Loucy (cell line): ENCODE data around the gene DSC3.

Source experiments
- H2AFZ ChIP-seq: fragments of 200-600 bp; sonication (generic); 2 replicates; pipeline ENCODE4 v1.6.0; 2016; ENCODE audit warnings: antibody characterized with exemption, mild to moderate bottlenecking, low read length, moderate library complexity
- H3F3A ChIP-seq: fragments of 200-600 bp; 2 replicates; pipeline ENCODE4 v1.6.0; 2016; ENCODE audit warnings: antibody characterized with exemption, low read depth, mild to moderate bottlenecking
- H3K27me3 ChIP-seq: fragments of 200-600 bp; sonication (generic); 2 replicates; pipeline ENCODE4 v1.6.1; 2014; ENCODE audit warnings: low read length, mild to moderate bottlenecking; ENCODE audit not compliant: insufficient read depth, poor library complexity, severe bottlenecking
- H3K36me3 ChIP-seq: fragments of 200-600 bp; sonication (generic); 2 replicates; pipeline ENCODE4 v1.6.1; 2016; ENCODE audit warnings: low read length; ENCODE audit not compliant: insufficient read depth
- H3K4me1 ChIP-seq: fragments of 200-600 bp; sonication (generic); 2 replicates; pipeline ENCODE4 v1.5.1; 2014; ENCODE audit warnings: low read length, mild to moderate bottlenecking; ENCODE audit not compliant: insufficient read depth, poor library complexity, severe bottlenecking
- H3K4me2 ChIP-seq: fragments of 200-600 bp; sonication (generic); 2 replicates; pipeline ENCODE4 v1.6.0; 2014; ENCODE audit warnings: antibody characterized with exemption, low read length, low read depth, mild to moderate bottlenecking; ENCODE audit not compliant: poor library complexity, severe bottlenecking
- H3K4me3 ChIP-seq: fragments of 200-600 bp; sonication (generic); 2 replicates; pipeline ENCODE4 v1.5.1; 2014; ENCODE audit warnings: low read length, mild to moderate bottlenecking, mixed read lengths; ENCODE audit not compliant: poor library complexity, severe bottlenecking
- H3K79me2 ChIP-seq: fragments of 200-600 bp; sonication (generic); 2 replicates; pipeline ENCODE4 v1.6.1; 2014; ENCODE audit warnings: low read length; ENCODE audit not compliant: insufficient read depth
- H3K9ac ChIP-seq: fragments of 200-600 bp; sonication (generic); 2 replicates; pipeline ENCODE4 v1.6.0; 2014; ENCODE audit warnings: mild to moderate bottlenecking, low read depth, low read length, moderate library complexity; ENCODE audit not compliant: poor library complexity, severe bottlenecking
- H3K9me2 ChIP-seq: fragments of 200-600 bp; sonication (generic); replicated peaks from 2 replicates; pipeline ENCODE4 v1.6.1; 2016; ENCODE audit warnings: low read depth, low read length, mixed read lengths
- H3K9me3 ChIP-seq: fragments of 200-600 bp; sonication (generic); 2 replicates; pipeline ENCODE4 v1.6.1; 2014; ENCODE audit warnings: mild to moderate bottlenecking, antibody characterized with exemption, low read length, low read depth; ENCODE audit not compliant: insufficient read depth
- H4K20me1 ChIP-seq: fragments of 200-600 bp; sonication (generic); 2 replicates; pipeline ENCODE4 v1.6.0; 2014; ENCODE audit warnings: antibody characterized with exemption, low read length, mild to moderate bottlenecking; ENCODE audit not compliant: insufficient read depth, poor library complexity, severe bottlenecking
- CTCF ChIP-seq: fragments of 200-600 bp; sonication (generic); conservative IDR thresholded peaks from 2 replicates; pipeline ENCODE4 v1.5.1; 2014; ENCODE audit warnings: mild to moderate bottlenecking, antibody characterized with exemption, low read length
- EZH2phosphoT487 ChIP-seq: fragments of 200-600 bp; IDR thresholded peaks from 2 replicates; pipeline ENCODE4 v1.6.1; 2018; ENCODE audit warnings: antibody characterized with exemption, mild to moderate bottlenecking, moderate library complexity, borderline replicate concordance

Gene DSC3

GRCh38 chr18:30940952-30941539 is 101.5 kb downstream of the DSC3 start:
- no peak overlapping the region for H3K4me2 ChIP-seq
- H3K9me2 ChIP-seq: no peaks in the 10 kb centered on the region
- no peak for TF ChIP-seq CTCF
- TF ChIP-seq EZH2phosphoT487: no peak
- H3K4me1 ChIP-seq: no peaks in the 10 kb centered on the region
- no peaks in the 10 kb centered on the region for H3K27me3 ChIP-seq
- H3K9me3 ChIP-seq: peaks cover 6% of the 10 kb centered on the region; the same call in 1 of the 2 replicates
- H4K20me1 ChIP-seq: no peaks in the 10 kb centered on the region
- no peaks in the 10 kb centered on the region for H3F3A ChIP-seq
- no peak overlapping the region for H3K4me3 ChIP-seq
- H3K36me3 ChIP-seq: no peaks in the 10 kb centered on the region
- no peak overlapping the region for H3K9ac ChIP-seq
- no peak overlapping the region for H2AFZ ChIP-seq
- H3K79me2 ChIP-seq: no peaks in the 10 kb centered on the region
